SU-DHL-6 (cell line): ENCODE results near the gene PRDM5.

Experiments
- H2AFZ ChIP-seq: fragments of 200-600 bp; sonication (generic); 2 replicates; pipeline ENCODE4 v1.6.1; 2014; ENCODE audit warnings: low read depth, mild to moderate bottlenecking, moderate library complexity, mixed read lengths, antibody characterized with exemption, low read length; ENCODE audit not compliant: severe bottlenecking
- H3F3A ChIP-seq: fragments of 200-600 bp; shearing (Covaris generic); 2 replicates; pipeline ENCODE4 v1.6.0; 2016; ENCODE audit warnings: antibody characterized with exemption, mild to moderate bottlenecking; ENCODE audit not compliant: insufficient read depth
- H3K27ac ChIP-seq: fragments of 200-600 bp; sonication (generic); 2 replicates; pipeline ENCODE4 v1.5.1; 2016; ENCODE audit warnings: low read depth, mild to moderate bottlenecking, low read length, moderate library complexity, mixed read lengths
- H3K27me3 ChIP-seq: fragments of 200-600 bp; sonication (generic), shearing (Covaris generic); 2 replicates; pipeline ENCODE4 v1.6.0; 2014; ENCODE audit warnings: mild to moderate bottlenecking, low read length
- H3K36me3 ChIP-seq: fragments of 200-600 bp; sonication (generic); 2 replicates; pipeline ENCODE4 v1.6.1; 2014; ENCODE audit warnings: mild to moderate bottlenecking, low read length, mixed read lengths
- H3K4me2 ChIP-seq: fragments of 300-600, 200-600 bp; shearing (Covaris generic), sonication (generic); 2 replicates; pipeline ENCODE4 v1.6.0; 2014; ENCODE audit warnings: low read length, low read depth, mild to moderate bottlenecking; ENCODE audit not compliant: poor library complexity, severe bottlenecking
- H3K4me3 ChIP-seq: fragments of 200-600 bp; sonication (generic); 2 replicates; pipeline ENCODE4 v1.5.1; 2014; ENCODE audit warnings: antibody characterized with exemption, low read length, mild to moderate bottlenecking, mixed read lengths; ENCODE audit not compliant: insufficient read depth, poor library complexity, severe bottlenecking
- H3K79me2 ChIP-seq: fragments of 200-600 bp; sonication (generic); 2 replicates; pipeline ENCODE4 v1.6.1; 2014; ENCODE audit warnings: mild to moderate bottlenecking, low read length, moderate library complexity; ENCODE audit not compliant: insufficient read depth
- H3K9ac ChIP-seq: fragments of 200-600 bp; sonication (generic); 2 replicates; pipeline ENCODE4 v1.7.0; 2014; ENCODE audit warnings: mild to moderate bottlenecking, low read length
- H3K9me2 ChIP-seq: fragments of 200-600 bp; sonication (generic); replicated peaks from 2 replicates; pipeline ENCODE4 v1.6.1; 2014; ENCODE audit warnings: low read length; ENCODE audit not compliant: insufficient read depth
- H3K9me3 ChIP-seq: fragments of 200-600 bp; sonication (generic); 2 replicates; pipeline ENCODE4 v1.6.1; 2014; ENCODE audit warnings: low read length, mixed read lengths; ENCODE audit not compliant: insufficient read depth
- H4K20me1 ChIP-seq: fragments of 200-600 bp; sonication (generic); 2 replicates; pipeline ENCODE4 v1.6.1; 2014; ENCODE audit warnings: low read depth, mild to moderate bottlenecking, antibody characterized with exemption, low read length, moderate library complexity, mixed read lengths
- EZH2phosphoT487 ChIP-seq: fragments of 200-600 bp; sonication (generic), shearing (Covaris generic); conservative IDR thresholded peaks from 2 replicates; pipeline ENCODE4 v1.6.1; 2018; ENCODE audit warnings: mild to moderate bottlenecking, antibody characterized with exemption, low read length, moderate library complexity, mixed read lengths
- TF ChIP-seq, protein P1 (sequence below): fragments of 200-600 bp; sonication (generic); IDR thresholded peaks from one replicate; pipeline ENCODE4 v1.5.1; 2017; ENCODE audit warnings: antibody characterized with exemption, mild to moderate bottlenecking, low read length, moderate library complexity; ENCODE audit not compliant: insufficient read depth, poor library complexity, severe bottlenecking

PRDM5 gene

DNA sequence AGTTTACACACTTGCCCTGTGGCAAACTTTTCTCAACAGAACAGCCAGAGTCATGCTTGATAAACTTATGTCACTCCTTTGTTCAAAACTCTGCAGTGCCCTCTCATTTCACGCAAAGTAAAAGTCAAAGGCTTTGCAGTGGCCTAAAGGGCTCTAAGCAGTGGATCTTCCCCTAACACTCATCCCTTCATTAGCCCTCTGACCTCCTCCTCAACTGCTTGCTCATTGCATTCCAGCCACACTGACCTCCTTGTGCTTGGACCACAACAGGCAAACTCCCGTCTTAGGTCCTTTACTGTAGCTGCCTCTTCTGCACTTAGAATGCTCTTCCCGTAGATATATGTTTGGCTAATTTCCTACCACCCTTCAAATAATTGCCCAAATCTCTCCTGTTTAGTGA is 5.6 kb downstream of the PRDM5 start:
- Histone ChIP-seq H3K4me2 (no peak overlapping the region), H3K9ac (no peak overlapping the region), H2AFZ (no peak overlapping the region), H4K20me1 (no peaks in the 10 kb centered on the region), H3K79me2 (no peaks in the 10 kb centered on the region), H3F3A (no peaks in the 10 kb centered on the region), H3K9me3 (no peaks in the 10 kb centered on the region), H3K36me3 (no peaks in the 10 kb centered on the region), H3K27ac (no peak overlapping the region), H3K9me2 (no peaks in the 10 kb centered on the region), H3K4me3 (no peak overlapping the region), H3K27me3 (no peaks in the 10 kb centered on the region)
- no peak for TF ChIP-seq EZH2phosphoT487
- TF ChIP-seq, protein P1, sequence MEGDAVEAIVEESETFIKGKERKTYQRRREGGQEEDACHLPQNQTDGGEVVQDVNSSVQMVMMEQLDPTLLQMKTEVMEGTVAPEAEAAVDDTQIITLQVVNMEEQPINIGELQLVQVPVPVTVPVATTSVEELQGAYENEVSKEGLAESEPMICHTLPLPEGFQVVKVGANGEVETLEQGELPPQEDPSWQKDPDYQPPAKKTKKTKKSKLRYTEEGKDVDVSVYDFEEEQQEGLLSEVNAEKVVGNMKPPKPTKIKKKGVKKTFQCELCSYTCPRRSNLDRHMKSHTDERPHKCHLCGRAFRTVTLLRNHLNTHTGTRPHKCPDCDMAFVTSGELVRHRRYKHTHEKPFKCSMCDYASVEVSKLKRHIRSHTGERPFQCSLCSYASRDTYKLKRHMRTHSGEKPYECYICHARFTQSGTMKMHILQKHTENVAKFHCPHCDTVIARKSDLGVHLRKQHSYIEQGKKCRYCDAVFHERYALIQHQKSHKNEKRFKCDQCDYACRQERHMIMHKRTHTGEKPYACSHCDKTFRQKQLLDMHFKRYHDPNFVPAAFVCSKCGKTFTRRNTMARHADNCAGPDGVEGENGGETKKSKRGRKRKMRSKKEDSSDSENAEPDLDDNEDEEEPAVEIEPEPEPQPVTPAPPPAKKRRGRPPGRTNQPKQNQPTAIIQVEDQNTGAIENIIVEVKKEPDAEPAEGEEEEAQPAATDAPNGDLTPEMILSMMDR = no peak

DNA sequence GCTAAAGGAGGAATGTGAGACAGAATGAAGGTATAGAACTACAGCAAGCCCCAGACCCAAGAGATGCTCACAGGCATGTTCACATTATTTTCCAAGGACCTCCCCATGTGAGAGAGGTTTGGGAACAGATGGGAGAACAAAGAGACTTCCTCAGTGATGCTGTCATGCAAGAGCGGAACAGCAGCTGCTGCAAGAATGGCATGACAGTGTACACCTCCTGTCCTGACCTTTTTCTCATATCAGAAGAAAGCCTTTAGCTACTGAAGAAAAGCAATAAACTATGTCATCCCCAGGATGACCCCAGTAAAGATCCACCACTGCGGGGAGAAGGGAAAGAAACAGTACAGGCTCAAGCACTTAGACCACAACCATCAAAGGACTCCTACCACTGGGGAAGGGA is 7.2 kb downstream of the PRDM5 start:
- Histone ChIP-seq H3K79me2 (no peaks in the 10 kb centered on the region), H4K20me1 (no peaks in the 10 kb centered on the region), H3K9me2 (no peaks in the 10 kb centered on the region), H3K9ac (no peak overlapping the region), H3K4me3 (no peak overlapping the region), H3F3A (no peaks in the 10 kb centered on the region), H3K36me3 (no peaks in the 10 kb centered on the region), H3K27me3 (no peaks in the 10 kb centered on the region), H3K27ac (no peak overlapping the region), H2AFZ (no peak overlapping the region), H3K4me2 (no peak overlapping the region), H3K9me3 (no peaks in the 10 kb centered on the region)
- TF ChIP-seq, protein P1 = no peak

GRCh38 chr4:120903419-120903818 is 19.1 kb downstream of the PRDM5 start:
- TF ChIP-seq, protein P1 = no peak
- TF ChIP-seq EZH2phosphoT487 = no peak
- H3K9ac ChIP-seq = no peak overlapping the region
- H3K9me2 ChIP-seq = no peaks in the 10 kb centered on the region
- no peak overlapping the region for H2AFZ ChIP-seq
- H3K36me3 ChIP-seq = no peaks in the 10 kb centered on the region
- H4K20me1 ChIP-seq = no peaks in the 10 kb centered on the region
- H3K9me3 ChIP-seq = no peaks in the 10 kb centered on the region
- H3K79me2 ChIP-seq = no peaks in the 10 kb centered on the region
- no peak overlapping the region for H3K4me2 ChIP-seq
- H3F3A ChIP-seq = no peaks in the 10 kb centered on the region
- H3K27ac ChIP-seq = no peak overlapping the region
- no peak overlapping the region for H3K4me3 ChIP-seq
- no peaks in the 10 kb centered on the region for H3K27me3 ChIP-seq

GRCh38 chr4:120902925-120903324 is 19.6 kb downstream of the PRDM5 start:
- Histone ChIP-seq H3K9me3 (no peaks in the 10 kb centered on the region), H3K36me3 (no peaks in the 10 kb centered on the region), H3K27ac (no peak overlapping the region), H3K9me2 (no peaks in the 10 kb centered on the region), H3K9ac (no peak overlapping the region), H3K27me3 (no peaks in the 10 kb centered on the region), H4K20me1 (no peaks in the 10 kb centered on the region), H3K79me2 (no peaks in the 10 kb centered on the region), H2AFZ (no peak overlapping the region), H3K4me2 (no peak overlapping the region), H3K4me3 (no peak overlapping the region), H3F3A (no peaks in the 10 kb centered on the region)
- no peak for TF ChIP-seq EZH2phosphoT487
- TF ChIP-seq, protein P1 = no peak
